Activated naive CD8-positive, alpha-beta T cell treated with anti-CD3 and anti-CD28 coated beads, Interleukin-2, amount 50 U/mL, for 16 hours (primary cell): Measurements from ENCODE around the gene ZFX.
"Not testable (repeated sequence)": the region's sequence is repeated elsewhere in the genome, so short reads cannot be mapped to it uniquely, and the experiment has no call there.

Experiments used
- DNase-seq: peaks from one replicate; pipeline ENCODE4 v3.0.0-alpha.2; 2020; ENCODE audit warnings: low read depth, low spot score

Gene ZFX

GRCh38 chrX:24149351-24150050, at the start of gene ZFX:
TSS of gene ZFX (plus strand) at chrX:24149729. CDS start at chrX:24172743, 23,014 bp downstream.
- DNase-seq = peak; percentile 4

GRCh38 chrX:24100713-24101112, 48.8 kb upstream of the ZFX start:
- no peak for DNase-seq

DNA sequence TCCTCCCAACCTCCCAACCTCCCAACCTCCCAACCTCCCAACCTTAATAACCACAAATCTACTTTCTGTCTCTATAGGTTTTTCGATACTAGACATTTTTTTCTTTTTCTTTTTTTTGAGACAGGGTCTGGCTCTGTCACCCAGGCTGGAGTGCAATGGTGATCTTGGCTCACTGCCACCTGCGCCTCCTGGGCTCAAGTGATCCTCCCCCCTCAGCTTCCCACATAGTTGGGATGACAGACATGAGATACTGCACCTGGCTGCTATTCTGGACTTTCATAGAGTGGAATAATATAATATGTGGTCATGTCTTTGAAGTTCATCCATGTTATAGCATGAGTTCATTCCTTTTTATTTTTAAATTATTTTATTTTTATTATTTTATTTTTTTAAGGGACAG, 39.5 kb upstream of the ZFX start:
- no peak for DNase-seq

GRCh38 chrX:24113181-24113580, 36.3 kb upstream of the ZFX start:
- no peak for DNase-seq

DNA sequence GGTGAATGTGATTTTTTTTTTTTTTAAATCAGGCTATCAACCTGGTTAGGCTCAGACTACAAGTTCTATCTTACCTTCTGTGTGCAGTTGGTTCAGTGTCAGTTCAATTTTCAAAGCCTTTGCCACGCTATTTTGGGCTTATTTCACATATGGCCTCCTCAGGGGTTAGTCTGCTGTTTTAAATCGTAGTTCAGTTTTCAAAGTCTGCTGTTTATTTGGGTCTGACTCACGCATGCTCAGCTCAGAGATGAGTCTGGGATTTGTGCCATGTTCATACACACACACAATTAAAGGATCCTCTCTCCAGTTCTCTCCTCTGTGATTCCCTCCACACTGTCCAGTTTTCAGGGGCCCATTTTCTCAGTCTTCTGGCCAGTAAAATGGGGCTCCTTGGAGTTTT, 32.3 kb upstream of the ZFX start:
- no peak for DNase-seq

- no peak for DNase-seq
Measured at GRCh38 chrX:24124244-24124799, 25.2 kb upstream of the ZFX start.

GRCh38 chrX:24125028-24125612, 24.4 kb upstream of the ZFX start:
- DNase-seq = no peak

GRCh38 chrX:24131476-24131875, 18.1 kb upstream of the ZFX start:
- no peak for DNase-seq

- DNase-seq = no peak
Measured at GRCh38 chrX:24133312-24133711, 16.2 kb upstream of the ZFX start.

DNA sequence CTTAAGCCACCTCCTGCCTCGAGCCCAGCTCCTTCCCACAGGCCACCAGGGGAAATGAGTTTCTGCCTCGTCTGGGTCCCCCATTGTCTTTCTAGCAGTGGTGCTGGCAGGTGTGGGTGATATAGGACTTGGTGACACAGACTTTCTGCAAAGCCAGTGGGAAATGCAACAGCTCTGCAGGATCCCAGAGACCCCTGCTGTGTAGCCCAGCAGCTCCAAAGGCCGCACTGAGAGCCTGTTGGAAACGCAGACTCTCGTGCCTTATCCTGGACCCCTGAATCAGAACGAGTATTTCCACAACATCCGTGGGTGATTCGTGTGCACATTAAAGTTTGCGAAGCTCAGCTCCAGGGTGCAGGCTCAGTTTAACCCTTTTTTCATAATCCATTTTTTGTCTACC, 13.8 kb upstream of the ZFX start:
- not testable (repeated sequence) for DNase-seq

DNA sequence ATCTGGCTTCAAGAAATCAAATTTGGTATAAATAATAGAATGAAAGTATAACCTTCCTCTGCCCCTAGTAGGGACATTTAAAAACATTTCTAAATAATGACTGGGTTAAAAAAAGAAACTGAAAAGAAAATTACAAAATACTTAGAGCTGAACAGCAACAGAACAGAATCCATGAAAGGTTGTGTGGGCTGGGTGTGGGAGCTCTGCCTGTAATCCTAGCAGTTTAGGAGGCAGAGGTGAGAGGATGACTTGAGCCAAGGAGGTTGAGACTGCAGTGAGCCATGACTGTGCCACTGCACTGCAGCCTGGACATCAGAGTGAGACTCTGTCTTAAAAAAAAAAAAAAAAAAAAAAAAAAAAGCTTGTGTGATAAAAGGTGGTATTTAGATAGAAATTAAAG, 12.3 kb upstream of the ZFX start:
- no peak for DNase-seq

GRCh38 chrX:24143982-24144381, 5.5 kb upstream of the ZFX start:
- DNase-seq = not testable (repeated sequence)

DNA sequence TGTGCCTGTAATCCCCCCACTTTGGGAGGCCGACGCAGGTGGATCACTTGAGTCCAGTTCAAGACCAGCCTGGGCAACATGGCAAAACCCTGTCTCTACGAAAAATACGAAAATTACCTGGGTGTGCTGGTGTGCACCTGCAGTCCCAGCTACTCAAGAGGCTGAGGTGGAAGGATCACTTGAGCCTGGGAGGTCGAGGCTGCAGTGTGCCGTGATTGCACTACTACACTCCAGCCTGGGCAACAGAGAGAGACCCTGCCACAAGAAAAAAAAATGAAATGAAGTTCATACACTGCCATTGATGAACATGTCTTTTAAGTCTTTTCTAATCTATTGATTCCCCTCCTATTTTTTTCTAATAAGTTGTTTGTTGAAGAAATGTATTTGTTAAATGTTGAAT, 5.0 kb upstream of the ZFX start:
- no peak for DNase-seq

- DNase-seq = no peak
Measured at GRCh38 chrX:24145303-24146186, 4.0 kb upstream of the ZFX start.

GRCh38 chrX:24146283-24146949, 3.1 kb upstream of the ZFX start:
- no peak for DNase-seq

GRCh38 chrX:24147165-24147564, 2.4 kb upstream of the ZFX start:
- no peak for DNase-seq

DNA sequence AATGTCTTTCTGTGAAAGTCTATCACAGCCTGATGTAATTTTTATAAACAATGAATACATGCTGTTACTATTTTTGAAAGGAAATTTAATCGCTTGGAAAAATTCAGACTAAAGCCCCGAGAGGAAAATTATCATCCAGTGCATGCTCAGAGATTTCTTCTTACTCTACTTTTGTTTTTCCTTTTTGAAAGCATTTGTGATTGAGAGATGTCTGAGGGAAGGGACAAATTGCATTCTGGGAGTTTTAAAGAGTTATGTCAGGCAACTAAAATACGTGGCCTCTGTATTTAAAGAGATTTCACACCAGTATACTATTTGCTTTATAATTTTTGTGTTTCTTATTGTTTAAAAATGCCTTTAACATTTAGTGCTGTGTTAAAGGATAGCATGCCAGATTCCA, 1.4 kb upstream of the ZFX start:
- no peak for DNase-seq

GRCh38 chrX:24148535-24149350, 786 bp upstream of the ZFX start:
- no peak for DNase-seq

GRCh38 chrX:24150051-24150790, 692 bp downstream of the ZFX start:
- peak; percentile 55 for DNase-seq

DNA sequence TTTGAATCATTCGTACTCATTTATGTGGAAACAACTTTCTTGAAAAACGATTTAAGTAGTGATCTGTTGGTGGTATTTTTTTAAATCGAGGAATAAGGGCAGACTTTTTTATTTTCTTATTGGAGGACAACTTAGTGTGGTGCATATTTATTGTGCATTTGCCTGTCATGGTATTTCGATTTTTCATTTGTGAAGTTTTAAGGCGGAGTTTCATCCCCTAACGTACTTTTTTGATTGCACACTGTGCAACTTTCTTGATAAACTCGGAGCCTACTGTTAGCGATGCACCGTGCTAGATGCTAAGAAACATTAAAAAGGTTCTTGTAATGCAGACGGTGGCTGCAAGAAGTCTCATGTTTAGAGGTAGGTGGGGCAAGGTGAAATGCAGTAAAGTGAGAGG, 1.4 kb downstream of the ZFX start:
- no peak for DNase-seq
